Panc1 (cell line): Measurements from ENCODE around the gene CRMP1. TPM values are rescaled to one million over a fixed set of nuclear protein-coding genes. Genes with fewer than 3 reads are reported as not detected.

Source experiments
- ATAC-seq: fragments of 200-7000 bp; cut with Tn5 transposase; 2 replicates; pipeline ENCODE4 v1.9.1; 2020; ENCODE audit warnings: mild to moderate bottlenecking, moderate library complexity
- BruUV-seq: library from RNA; stranded (reverse); fragments of 400-500 nt; replicated peaks from 2 replicates; lab custom pipeline; 2021; lab: Mats Ljungman, UMichigan
- CTCF ChIA-PET: fragments of 300-600 bp; sonication (Branson Sonifier 250); formaldehyde crosslinking; loops from one replicate; lab custom pipeline; 2022; ENCODE audit warnings: antibody characterized with exemption; lab: Charles Lee
- POLR2A ChIA-PET: fragments of 300-600 bp; sonication (Branson Sonifier 250); formaldehyde crosslinking; loops from one replicate; lab custom pipeline; 2022; ENCODE audit warnings: antibody characterized with exemption; lab: Charles Lee
- DNase-seq: peaks from one replicate; pipeline ENCODE4 v3.0.0-alpha.2; 2010; ENCODE audit warnings: low read depth, low spot score
- H3K27ac ChIP-seq: 2 replicates; pipeline ENCODE4 v1.5.1; 2011; ENCODE audit warnings: mild to moderate bottlenecking, low read length, inconsistent platforms
- H3K27me3 ChIP-seq: fragments of 200-500 bp; sonication (Bioruptor generic); 2 replicates; pipeline ENCODE4 v1.6.0; 2014; ENCODE audit warnings: low read length, inconsistent platforms; ENCODE audit not compliant: control insufficient read depth, insufficient read depth
- H3K36me3 ChIP-seq: fragments of 200-500 bp; sonication (Bioruptor generic); 2 replicates; pipeline ENCODE4 v1.5.1; 2014; ENCODE audit warnings: inconsistent platforms, mild to moderate bottlenecking, low read length, moderate library complexity; ENCODE audit not compliant: control insufficient read depth, insufficient read depth
- H3K4me1 ChIP-seq: 2 replicates; pipeline ENCODE4 v1.5.1; 2011; ENCODE audit warnings: inconsistent platforms, mild to moderate bottlenecking, low read length, moderate library complexity; ENCODE audit not compliant: control insufficient read depth, insufficient read depth
- H3K4me3 ChIP-seq, 2 experiments: 2 replicates each; pipeline ENCODE4 v1.5.1; 2011 to 2012; ENCODE audit warnings: low read depth in 2 of 2, low read length in 2 of 2, mild to moderate bottlenecking in 2 of 2, inconsistent platforms in 1 of 2, moderate library complexity in 1 of 2
- H3K9me3 ChIP-seq: fragments of 200-500 bp; sonication (Bioruptor generic); 2 replicates; pipeline ENCODE4 v1.5.1; 2014; ENCODE audit warnings: low read depth, mild to moderate bottlenecking, inconsistent platforms, low read length, moderate library complexity; ENCODE audit not compliant: control insufficient read depth, insufficient read depth
- POLR2AphosphoS5 ChIP-seq: IDR thresholded peaks from 2 replicates; pipeline ENCODE4 v1.6.1; 2012; ENCODE audit warnings: mild to moderate bottlenecking, low read depth, low read length, moderate library complexity
- SIN3A ChIP-seq: IDR thresholded peaks from 2 replicates; pipeline ENCODE4 v1.6.1; 2012; ENCODE audit warnings: low read depth, mild to moderate bottlenecking, low read length, moderate library complexity, borderline replicate concordance; ENCODE audit not compliant: insufficient read depth
- TCF7L2 ChIP-seq: IDR thresholded peaks from 2 replicates; pipeline ENCODE4 v1.6.1; 2011; ENCODE audit warnings: mild to moderate bottlenecking, low read depth, low read length, inconsistent platforms
- in situ Hi-C: cut with HindIII; loops from 2 replicates; pipeline ENCODE4 v1.10.0; 2016; ENCODE audit warnings: low sequenced_read_pairs, low pct_unique_long_range_greater_than_20kb
- intact Hi-C: fragments of 100-400 bp; cut with micrococcal nuclease; formaldehyde crosslinking; loops from one replicate; pipeline ENCODE4 v1.10.0; 2022; ENCODE audit not compliant: unreplicated experiment
- total RNA-seq: library from RNA; stranded (reverse); gene quantifications from one replicate; pipeline ENCODE4 v1.2.1, GENCODE V29; 2021; ENCODE audit not compliant: unreplicated experiment
- TF ChIP-seq, protein P1 (sequence below), 2 experiments: IDR thresholded peaks; 2 replicates each; pipeline ENCODE4 v1.6.1; 2011 to 2012; ENCODE audit warnings: low read depth in 2 of 2, control low read depth in 1 of 2, low read length in 1 of 2, mild to moderate bottlenecking in 1 of 2, moderate library complexity in 1 of 2; ENCODE audit not compliant: insufficient read depth in 1 of 2
- TF ChIP-seq, protein P2 (sequence below): fragments of 450-650 bp; IDR thresholded peaks from 2 replicates; pipeline ENCODE4 v1.5.1; 2017; ENCODE audit warnings: mild to moderate bottlenecking

Gene CRMP1
- total RNA-seq, 1 experiment from 2014 or later, result 0.28 TPM

DNA sequence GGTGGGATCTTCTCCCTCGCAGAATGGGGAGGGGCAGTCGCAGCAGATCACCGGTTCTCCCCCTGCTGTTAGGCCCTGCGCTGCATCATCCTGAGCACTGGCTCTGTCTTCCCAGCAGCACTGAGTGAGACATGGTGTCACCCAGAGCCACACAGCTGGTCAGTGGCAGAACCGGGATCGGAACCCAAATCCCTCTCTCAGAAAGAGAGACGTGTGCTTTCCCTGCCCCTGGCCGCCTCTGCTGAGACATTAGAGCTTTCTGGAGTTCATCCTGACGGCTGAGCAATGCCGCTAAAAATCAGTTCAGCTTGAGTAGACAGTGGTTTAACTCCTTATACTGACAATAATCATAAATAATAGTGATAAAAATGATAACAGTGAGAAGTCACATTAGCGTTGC, 93.9 kb downstream of the CRMP1 start:
- Histone ChIP-seq H3K9me3 (no peaks in the 10 kb centered on the region), H3K27ac (no peak overlapping the region), H3K4me3 (no peak overlapping the region), H3K36me3 (no peaks in the 10 kb centered on the region), H3K4me1 (no peaks in the 10 kb centered on the region), H3K27me3 (no peaks in the 10 kb centered on the region)
- POLR2A ChIA-PET, result no interaction called here
- intact Hi-C loops (no loop called here), in situ Hi-C loops (no loop called here)
- CTCF ChIA-PET, result no interaction called here
- no peak for ATAC-seq
- no peak for DNase-seq
- no TSS peak for BruUV-seq
- no peak for TF ChIP-seq POLR2AphosphoS5
- TF ChIP-seq, protein P1, sequence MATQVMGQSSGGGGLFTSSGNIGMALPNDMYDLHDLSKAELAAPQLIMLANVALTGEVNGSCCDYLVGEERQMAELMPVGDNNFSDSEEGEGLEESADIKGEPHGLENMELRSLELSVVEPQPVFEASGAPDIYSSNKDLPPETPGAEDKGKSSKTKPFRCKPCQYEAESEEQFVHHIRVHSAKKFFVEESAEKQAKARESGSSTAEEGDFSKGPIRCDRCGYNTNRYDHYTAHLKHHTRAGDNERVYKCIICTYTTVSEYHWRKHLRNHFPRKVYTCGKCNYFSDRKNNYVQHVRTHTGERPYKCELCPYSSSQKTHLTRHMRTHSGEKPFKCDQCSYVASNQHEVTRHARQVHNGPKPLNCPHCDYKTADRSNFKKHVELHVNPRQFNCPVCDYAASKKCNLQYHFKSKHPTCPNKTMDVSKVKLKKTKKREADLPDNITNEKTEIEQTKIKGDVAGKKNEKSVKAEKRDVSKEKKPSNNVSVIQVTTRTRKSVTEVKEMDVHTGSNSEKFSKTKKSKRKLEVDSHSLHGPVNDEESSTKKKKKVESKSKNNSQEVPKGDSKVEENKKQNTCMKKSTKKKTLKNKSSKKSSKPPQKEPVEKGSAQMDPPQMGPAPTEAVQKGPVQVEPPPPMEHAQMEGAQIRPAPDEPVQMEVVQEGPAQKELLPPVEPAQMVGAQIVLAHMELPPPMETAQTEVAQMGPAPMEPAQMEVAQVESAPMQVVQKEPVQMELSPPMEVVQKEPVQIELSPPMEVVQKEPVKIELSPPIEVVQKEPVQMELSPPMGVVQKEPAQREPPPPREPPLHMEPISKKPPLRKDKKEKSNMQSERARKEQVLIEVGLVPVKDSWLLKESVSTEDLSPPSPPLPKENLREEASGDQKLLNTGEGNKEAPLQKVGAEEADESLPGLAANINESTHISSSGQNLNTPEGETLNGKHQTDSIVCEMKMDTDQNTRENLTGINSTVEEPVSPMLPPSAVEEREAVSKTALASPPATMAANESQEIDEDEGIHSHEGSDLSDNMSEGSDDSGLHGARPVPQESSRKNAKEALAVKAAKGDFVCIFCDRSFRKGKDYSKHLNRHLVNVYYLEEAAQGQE (IDR thresholded peaks at IDR 0.05; ENCODE audit: insufficient read depth in 1 of 2, low read depth in 2 of 2, low read length in 1 of 2), result no peak

DNA sequence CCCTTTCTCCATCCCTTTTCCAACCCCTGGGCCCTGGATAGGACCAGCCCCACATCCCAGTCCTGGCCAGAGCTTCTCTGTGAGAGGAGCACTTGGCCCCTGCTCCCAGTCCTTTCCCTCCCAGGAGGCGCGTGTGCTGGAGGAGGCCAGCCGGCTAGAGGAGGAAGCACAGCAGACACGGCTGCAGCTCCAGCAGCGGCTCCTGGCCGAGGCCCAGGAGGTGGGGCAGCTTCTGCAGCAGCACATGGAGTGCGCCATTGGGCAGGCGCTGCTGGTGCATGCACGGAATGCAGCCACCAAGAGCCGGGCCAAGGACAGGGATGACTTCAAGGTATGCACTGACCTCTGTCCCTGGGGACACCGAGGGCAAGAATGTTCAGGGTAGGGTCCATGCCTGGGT, 94.4 kb downstream of the CRMP1 start:
- no peak for TF ChIP-seq TCF7L2
- no peak for TF ChIP-seq POLR2AphosphoS5
- DNase-seq (no peak), ATAC-seq (no peak)
- Histone ChIP-seq H3K4me1 (no peaks in the 10 kb centered on the region), H3K4me3 (no peak overlapping the region), H3K36me3 (no peaks in the 10 kb centered on the region), H3K9me3 (no peaks in the 10 kb centered on the region), H3K27ac (no peak overlapping the region), H3K27me3 (no peaks in the 10 kb centered on the region)
- in situ Hi-C loops (no loop called here), intact Hi-C loops (no loop called here)
- no TSS peak for BruUV-seq
- CTCF ChIA-PET, result no interaction called here
- POLR2A ChIA-PET, result no interaction called here

DNA sequence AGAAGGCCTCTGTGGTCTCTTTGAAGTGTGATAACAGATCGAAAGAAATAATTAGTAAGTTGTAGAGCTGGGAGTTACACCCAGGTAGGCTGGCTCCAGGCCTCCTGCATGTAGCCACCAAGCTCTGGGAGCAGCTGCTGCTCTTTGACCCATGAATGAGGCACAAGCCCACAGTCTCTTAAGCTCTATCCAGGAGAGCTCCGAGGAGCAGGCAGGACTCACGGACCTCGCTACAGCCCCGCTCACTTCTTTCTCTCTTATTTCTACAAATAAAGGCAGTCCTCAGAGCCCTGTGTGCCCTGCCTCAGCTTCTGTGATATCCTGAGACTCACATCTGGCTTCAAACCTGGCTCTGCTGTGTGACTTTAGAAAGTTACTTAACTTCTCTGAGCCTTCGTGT, 95.0 kb downstream of the CRMP1 start:
- Histone ChIP-seq H3K4me1 (no peaks in the 10 kb centered on the region), H3K36me3 (no peaks in the 10 kb centered on the region), H3K27ac (no peak overlapping the region), H3K27me3 (no peaks in the 10 kb centered on the region), H3K9me3 (no peaks in the 10 kb centered on the region), H3K4me3 (no peak overlapping the region)
- intact Hi-C loops (no loop called here), in situ Hi-C loops (no loop called here)
- no TSS peak for BruUV-seq
- ChIA-PET CTCF (no interaction called here), POLR2A (no interaction called here)
- no peak for ATAC-seq
- no peak for DNase-seq
- TF ChIP-seq, protein P2, sequence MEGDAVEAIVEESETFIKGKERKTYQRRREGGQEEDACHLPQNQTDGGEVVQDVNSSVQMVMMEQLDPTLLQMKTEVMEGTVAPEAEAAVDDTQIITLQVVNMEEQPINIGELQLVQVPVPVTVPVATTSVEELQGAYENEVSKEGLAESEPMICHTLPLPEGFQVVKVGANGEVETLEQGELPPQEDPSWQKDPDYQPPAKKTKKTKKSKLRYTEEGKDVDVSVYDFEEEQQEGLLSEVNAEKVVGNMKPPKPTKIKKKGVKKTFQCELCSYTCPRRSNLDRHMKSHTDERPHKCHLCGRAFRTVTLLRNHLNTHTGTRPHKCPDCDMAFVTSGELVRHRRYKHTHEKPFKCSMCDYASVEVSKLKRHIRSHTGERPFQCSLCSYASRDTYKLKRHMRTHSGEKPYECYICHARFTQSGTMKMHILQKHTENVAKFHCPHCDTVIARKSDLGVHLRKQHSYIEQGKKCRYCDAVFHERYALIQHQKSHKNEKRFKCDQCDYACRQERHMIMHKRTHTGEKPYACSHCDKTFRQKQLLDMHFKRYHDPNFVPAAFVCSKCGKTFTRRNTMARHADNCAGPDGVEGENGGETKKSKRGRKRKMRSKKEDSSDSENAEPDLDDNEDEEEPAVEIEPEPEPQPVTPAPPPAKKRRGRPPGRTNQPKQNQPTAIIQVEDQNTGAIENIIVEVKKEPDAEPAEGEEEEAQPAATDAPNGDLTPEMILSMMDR, result no peak
- TF ChIP-seq SIN3A, result no peak
- TF ChIP-seq, protein P1 (IDR thresholded peaks at IDR 0.05; ENCODE audit: insufficient read depth in 1 of 2, low read depth in 2 of 2, low read length in 1 of 2), result no peak
- TF ChIP-seq TCF7L2, result no peak
- TF ChIP-seq POLR2AphosphoS5, result no peak
